HG03565 (cell line): ENCODE data around the gene SLCO1B1.
A peak's percentile ranks its signal among the peaks of the same experiment; 100 is the strongest.

Experiments used
- ATAC-seq: cut with Tn5 transposase; IDR thresholded peaks from one replicate; pipeline ENCODE4 v1.9.1; 2021; ENCODE audit warnings: mild to moderate bottlenecking, moderate library complexity; ENCODE audit not compliant: unreplicated experiment

SLCO1B1 gene

GRCh38 chr12:21219206-21219605, 88.2 kb downstream of the SLCO1B1 start:
- no peak for ATAC-seq

- no peak for ATAC-seq
Observed at GRCh38 chr12:21220266-21220665, 89.3 kb downstream of the SLCO1B1 start.

- no peak for ATAC-seq
Observed at GRCh38 chr12:21221072-21221471, 90.1 kb downstream of the SLCO1B1 start.

- no peak for ATAC-seq
Observed at GRCh38 chr12:21221778-21222177, 90.8 kb downstream of the SLCO1B1 start.

GRCh38 chr12:21223930-21224329, 92.9 kb downstream of the SLCO1B1 start:
- ATAC-seq = no peak

- ATAC-seq = no peak
Observed at GRCh38 chr12:21234395-21234794, 103.4 kb downstream of the SLCO1B1 start.

GRCh38 chr12:21239866-21240265, 108.9 kb downstream of the SLCO1B1 start:
- no peak for ATAC-seq

- peak; percentile 50 for ATAC-seq
Observed at GRCh38 chr12:21248679-21249078, 117.7 kb downstream of the SLCO1B1 start.

GRCh38 chr12:21252070-21252469, 121.1 kb downstream of the SLCO1B1 start:
- no peak for ATAC-seq

- no peak for ATAC-seq
Observed at GRCh38 chr12:21257172-21257571, 126.2 kb downstream of the SLCO1B1 start.

- no peak for ATAC-seq
Observed at GRCh38 chr12:21264232-21264631, 133.2 kb downstream of the SLCO1B1 start.

- no peak for ATAC-seq
Observed at GRCh38 chr12:21265932-21266331, 134.9 kb downstream of the SLCO1B1 start.

GRCh38 chr12:21276826-21277225, 145.8 kb downstream of the SLCO1B1 start:
- no peak for ATAC-seq
